Left ventricle myocardium inferior (tissue), 1 donor: Measurements from ENCODE around the gene SAMD1. TPM values are rescaled to one million over a fixed set of nuclear protein-coding genes. Genes with fewer than 3 reads are reported as not detected.

Experiments
- DNase-seq: peaks from one replicate; pipeline ENCODE4 v3.0.0-alpha.2; 2020
- H3K27ac ChIP-seq: fragments of 200-600 bp; replicated peaks from 2 replicates; pipeline ENCODE4 v1.8.0; 2021
- H3K27me3 ChIP-seq: fragments of 200-600 bp; 2 replicates; pipeline ENCODE4 v1.8.0; 2021; ENCODE audit warnings: low read depth
- H3K36me3 ChIP-seq: fragments of 200-600 bp; 2 replicates; pipeline ENCODE4 v1.8.0; 2021
- H3K4me1 ChIP-seq: fragments of 200-600 bp; 2 replicates; pipeline ENCODE4 v1.8.0; 2021
- H3K4me3 ChIP-seq: fragments of 200-600 bp; 2 replicates; pipeline ENCODE4 v1.8.0; 2021; ENCODE audit warnings: mild to moderate bottlenecking, moderate library complexity
- H3K9me3 ChIP-seq: fragments of 200-600 bp; replicated peaks from 2 replicates; pipeline ENCODE4 v1.8.0; 2021
- CTCF ChIP-seq: fragments of 200-600 bp; IDR thresholded peaks from 2 replicates; pipeline ENCODE4 v1.8.0; 2021; ENCODE audit warnings: antibody characterized with exemption, mild to moderate bottlenecking, borderline replicate concordance
- intact Hi-C: fragments of 100-400 bp; cut with micrococcal nuclease; formaldehyde crosslinking; loops from one replicate; pipeline ENCODE4 v1.11.0; 2022
- total RNA-seq: library from RNA; stranded (reverse); fragmentation: NEBNext Ultra II Directional; extraction: Animal tissue kit (Norgen Biotek cat#: 25700); gene quantifications from one replicate; pipeline ENCODE4 v1.2.1, GENCODE V29; 2021
- donor health status: DM: no; HTN: yes; CAD: no; lungs with severe emphysema.

SAMD1 gene
- total RNA-seq, 1 donor from 2014 or later: 46.7 TPM

GRCh38 chr19:14066134-14066533 is 24.4 kb downstream of the SAMD1 start:
- intact Hi-C loops: no loop called here

GRCh38 chr19:14063105-14063504 is 27.4 kb downstream of the SAMD1 start:
- DNase-seq: no peak
- no peak for TF ChIP-seq CTCF
- no peak overlapping the region for H3K27ac ChIP-seq
- peaks cover 8% of the 10 kb centered on the region for H3K4me1 ChIP-seq
- intact Hi-C loops: no loop called here
- no peaks in the 10 kb centered on the region for H3K9me3 ChIP-seq
- peaks cover 52% of the 10 kb centered on the region for H3K27me3 ChIP-seq
- no peak overlapping the region for H3K4me3 ChIP-seq
- H3K36me3 ChIP-seq: no peaks in the 10 kb centered on the region

More at GRCh38 chr19:14066134-14066533, 24.4 kb downstream of the SAMD1 start:
- no peak overlapping the region for H3K4me3 ChIP-seq
- no peak for DNase-seq
- H3K36me3 ChIP-seq: no peaks in the 10 kb centered on the region
- H3K4me1 ChIP-seq: no peaks in the 10 kb centered on the region
- no peaks in the 10 kb centered on the region for H3K9me3 ChIP-seq
- H3K27ac ChIP-seq: no peak overlapping the region
- H3K27me3 ChIP-seq: peaks cover 22% of the 10 kb centered on the region
- TF ChIP-seq CTCF: no peak

GRCh38 chr19:14062558-14062855 is 28.0 kb downstream of the SAMD1 start:
- Histone ChIP-seq H3K9me3 (no peaks in the 10 kb centered on the region), H3K27ac (no peak overlapping the region), H3K4me3 (no peak overlapping the region), H3K36me3 (no peaks in the 10 kb centered on the region), H3K4me1 (peaks cover 13% of the 10 kb centered on the region), H3K27me3 (peaks cover 58% of the 10 kb centered on the region)
- DNase-seq: no peak
- no peak for TF ChIP-seq CTCF
- intact Hi-C loops: no loop called here

- no peaks in the 10 kb centered on the region for H3K36me3 ChIP-seq
- DNase-seq: no peak
- intact Hi-C loops: no loop called here
- peaks cover 18% of the 10 kb centered on the region for H3K4me1 ChIP-seq
- H3K27me3 ChIP-seq: peaks cover 64% of the 10 kb centered on the region
- H3K4me3 ChIP-seq: no peak within 1 kb of the TSS
- no peak for TF ChIP-seq CTCF
- no peaks in the 10 kb centered on the region for H3K9me3 ChIP-seq
- H3K27ac ChIP-seq: no peak within 1 kb of the TSS
Measured at GRCh38 chr19:14061751-14062557, 28.6 kb downstream of the SAMD1 start, which contains the start of gene PALM3. Gene PALM3 (minus strand): TSS chr19:14062076. CDS start chr19:14061980, 96 bp downstream.

- Histone ChIP-seq H3K27ac (no peak overlapping the region), H3K4me1 (peaks cover 18% of the 10 kb centered on the region), H3K27me3 (peaks cover 68% of the 10 kb centered on the region), H3K36me3 (no peaks in the 10 kb centered on the region), H3K9me3 (no peaks in the 10 kb centered on the region), H3K4me3 (no peak overlapping the region)
- no peak for DNase-seq
- no peak for TF ChIP-seq CTCF
- intact Hi-C loops: no loop called here
Measured at GRCh38 chr19:14061081-14061749, 29.3 kb downstream of the SAMD1 start.
